A673 (cell line): ENCODE measurements around the gene PTPN20.

Experiments used
- EZH2 ChIP-seq: fragments of 200-600 bp; sonication (generic); IDR thresholded peaks from 2 replicates; pipeline ENCODE4 v1.6.1; 2017; ENCODE audit warnings: borderline replicate concordance, low read depth, mild to moderate bottlenecking, mixed read lengths, antibody characterized with exemption, low read length; ENCODE audit not compliant: poor library complexity, severe bottlenecking
- TF ChIP-seq, protein P1 (sequence below): fragments of 300-800, 200-600 bp; sonication (generic); conservative IDR thresholded peaks from 2 replicates; pipeline ENCODE4 v1.5.1; 2017; ENCODE audit warnings: low read depth, mild to moderate bottlenecking, antibody characterized with exemption, low read length, moderate library complexity, mixed read lengths

DNA sequence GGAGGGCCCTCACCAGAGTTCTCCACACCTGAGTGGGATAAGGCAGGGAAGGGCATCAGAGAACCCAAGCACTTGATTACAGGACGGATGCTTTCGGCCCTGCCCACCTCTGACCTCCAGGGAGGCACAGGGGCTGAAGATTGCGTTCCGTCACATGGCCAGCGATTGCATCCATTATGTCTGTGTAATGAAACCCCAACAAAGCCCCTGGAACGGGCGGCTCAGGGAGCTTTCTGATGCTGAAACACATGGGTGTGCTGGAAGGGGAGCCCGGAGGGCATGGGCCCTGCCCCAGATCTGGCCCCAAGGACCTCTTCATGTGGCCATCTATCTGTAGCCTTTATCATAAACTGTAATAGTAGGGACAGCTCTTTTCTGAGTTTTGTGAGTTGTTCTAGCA lies 117.2 kb downstream of the PTPN20 start:
- TF ChIP-seq, protein P1, sequence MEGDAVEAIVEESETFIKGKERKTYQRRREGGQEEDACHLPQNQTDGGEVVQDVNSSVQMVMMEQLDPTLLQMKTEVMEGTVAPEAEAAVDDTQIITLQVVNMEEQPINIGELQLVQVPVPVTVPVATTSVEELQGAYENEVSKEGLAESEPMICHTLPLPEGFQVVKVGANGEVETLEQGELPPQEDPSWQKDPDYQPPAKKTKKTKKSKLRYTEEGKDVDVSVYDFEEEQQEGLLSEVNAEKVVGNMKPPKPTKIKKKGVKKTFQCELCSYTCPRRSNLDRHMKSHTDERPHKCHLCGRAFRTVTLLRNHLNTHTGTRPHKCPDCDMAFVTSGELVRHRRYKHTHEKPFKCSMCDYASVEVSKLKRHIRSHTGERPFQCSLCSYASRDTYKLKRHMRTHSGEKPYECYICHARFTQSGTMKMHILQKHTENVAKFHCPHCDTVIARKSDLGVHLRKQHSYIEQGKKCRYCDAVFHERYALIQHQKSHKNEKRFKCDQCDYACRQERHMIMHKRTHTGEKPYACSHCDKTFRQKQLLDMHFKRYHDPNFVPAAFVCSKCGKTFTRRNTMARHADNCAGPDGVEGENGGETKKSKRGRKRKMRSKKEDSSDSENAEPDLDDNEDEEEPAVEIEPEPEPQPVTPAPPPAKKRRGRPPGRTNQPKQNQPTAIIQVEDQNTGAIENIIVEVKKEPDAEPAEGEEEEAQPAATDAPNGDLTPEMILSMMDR: no peak
- TF ChIP-seq EZH2: no peak
